Melanocyte of skin (primary cell): ENCODE measurements around the gene HOGA1. TPM values are rescaled to one million over a fixed set of nuclear protein-coding genes. Genes with fewer than 3 reads are reported as not detected.

Experiments
- total RNA-seq, 2 donors: library from RNA; depleted of rRNA; stranded (reverse); fragments of >200 nt; gene quantifications; 2 replicates each; pipeline ENCODE4 v1.2.3, GENCODE V29; 2012

Gene HOGA1
- total RNA-seq, result 1 to 10 TPM; 1.3 to 1.7 TPM

DNA sequence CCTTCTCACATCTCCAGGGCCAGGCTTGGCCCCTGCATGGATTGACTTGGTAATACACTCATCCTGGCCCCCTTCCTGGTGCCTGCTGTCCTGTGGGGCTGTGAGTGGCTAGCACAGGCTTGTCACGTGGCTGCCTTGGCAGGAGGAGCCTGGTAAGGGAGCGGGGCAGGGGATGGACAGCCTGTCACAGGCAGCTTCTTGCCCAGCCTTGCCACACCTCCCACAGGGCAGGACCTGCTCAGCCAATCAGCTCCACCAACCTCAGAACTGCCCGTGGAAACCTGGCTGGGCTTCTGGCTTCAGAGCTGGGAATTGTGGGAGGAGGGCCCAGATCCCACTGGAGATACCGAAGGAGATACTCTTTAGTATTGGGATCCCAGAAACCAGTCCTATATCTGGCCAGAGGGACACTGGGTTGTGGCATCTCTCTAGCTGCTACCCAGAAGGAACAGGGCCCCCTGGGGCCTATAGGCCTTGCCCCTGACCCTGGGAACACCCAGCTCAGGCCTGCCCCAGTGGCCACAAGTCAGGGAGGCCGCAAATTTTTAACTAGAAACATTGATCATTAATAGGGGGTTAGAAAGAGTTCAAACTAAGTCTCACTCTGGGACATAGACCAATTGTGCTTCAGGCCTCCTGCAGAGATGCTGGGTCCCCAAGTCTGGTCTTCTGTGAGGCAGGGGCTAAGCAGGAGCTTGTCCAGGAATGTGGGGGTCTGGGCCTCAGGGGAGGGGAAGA lies at the start of gene HOGA1:
Gene HOGA1, plus strand, starts transcription at position 330 of the 738 bp plus-strand sequence. Its CDS starts 315 bp downstream, at position 645.

DNA sequence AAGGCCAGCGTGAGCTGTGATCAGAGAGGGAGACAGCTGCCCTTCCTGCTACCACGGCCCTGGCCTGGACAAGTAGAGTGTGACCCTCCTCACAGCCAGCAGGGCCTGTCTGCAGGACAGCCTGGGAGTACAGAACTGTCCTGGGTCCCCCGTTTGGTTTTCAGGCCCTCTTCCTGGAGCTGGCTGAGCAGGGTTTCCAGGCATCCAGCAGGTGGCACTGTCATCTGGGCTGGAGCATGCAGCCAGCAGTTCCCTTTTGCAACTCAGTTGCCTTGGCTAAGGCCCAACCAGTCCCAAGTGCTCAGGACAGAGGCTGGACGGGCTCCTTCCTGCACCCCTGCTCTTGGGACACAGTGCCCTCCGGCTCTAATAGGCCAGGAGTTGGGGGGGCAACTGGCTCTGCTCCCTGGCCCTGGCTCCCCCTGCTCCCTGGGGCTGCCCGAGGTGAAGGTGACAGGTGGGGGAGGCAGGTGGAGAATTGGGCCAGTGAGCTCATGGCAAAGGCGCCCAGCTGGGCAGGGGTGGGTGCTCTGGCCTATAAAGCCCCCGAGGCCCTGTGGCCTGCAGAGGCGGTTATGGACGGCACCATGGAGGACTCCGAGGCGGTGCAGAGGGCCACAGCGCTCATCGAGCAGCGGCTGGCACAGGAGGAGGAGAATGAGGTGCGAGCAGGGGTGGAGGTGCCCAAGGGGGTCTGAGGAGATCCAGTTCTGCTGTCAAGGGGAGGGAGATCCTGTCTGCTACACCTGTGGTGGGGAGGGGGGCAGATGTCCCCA lies 11.8 kb upstream of the HOGA1 start, which contains the start of gene ANKRD2:
Gene ANKRD2, plus strand, starts transcription at position 566 of the 776 bp plus-strand sequence. Its CDS starts 10 bp downstream, at position 576.

DNA sequence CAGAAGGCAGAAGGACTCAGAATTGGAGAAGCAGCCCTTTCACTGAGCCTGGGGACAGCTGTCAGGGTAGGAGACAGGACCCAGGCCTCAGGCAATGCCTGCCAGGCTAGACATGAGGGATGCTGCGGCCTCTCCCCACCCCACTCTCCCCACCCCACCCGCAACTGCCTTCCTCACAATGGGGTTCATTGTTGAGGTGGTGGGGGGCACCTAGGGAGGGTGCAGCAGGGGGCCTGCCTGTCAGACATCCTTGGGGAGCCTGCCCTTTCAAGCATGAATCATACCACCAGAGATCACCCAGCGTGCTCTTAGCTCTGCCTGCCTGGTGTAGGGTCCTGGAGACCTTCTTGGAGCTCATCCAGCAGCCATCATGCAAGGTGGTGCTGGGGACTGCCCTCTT lies 5.3 kb downstream of the HOGA1 start, which contains the start of gene C10orf62:
Gene C10orf62, plus strand, starts transcription at position 243 of the 400 bp plus-strand sequence. CDS start 177 bp downstream, outside the sequence.

GRCh38 chr10:97632949-97633884 lies 49.0 kb downstream of the HOGA1 start, which contains the start of gene MORN4:
Gene MORN4 (minus strand): TSS chr10:97633500. CDS start chr10:97619653, 13,847 bp downstream.

DNA sequence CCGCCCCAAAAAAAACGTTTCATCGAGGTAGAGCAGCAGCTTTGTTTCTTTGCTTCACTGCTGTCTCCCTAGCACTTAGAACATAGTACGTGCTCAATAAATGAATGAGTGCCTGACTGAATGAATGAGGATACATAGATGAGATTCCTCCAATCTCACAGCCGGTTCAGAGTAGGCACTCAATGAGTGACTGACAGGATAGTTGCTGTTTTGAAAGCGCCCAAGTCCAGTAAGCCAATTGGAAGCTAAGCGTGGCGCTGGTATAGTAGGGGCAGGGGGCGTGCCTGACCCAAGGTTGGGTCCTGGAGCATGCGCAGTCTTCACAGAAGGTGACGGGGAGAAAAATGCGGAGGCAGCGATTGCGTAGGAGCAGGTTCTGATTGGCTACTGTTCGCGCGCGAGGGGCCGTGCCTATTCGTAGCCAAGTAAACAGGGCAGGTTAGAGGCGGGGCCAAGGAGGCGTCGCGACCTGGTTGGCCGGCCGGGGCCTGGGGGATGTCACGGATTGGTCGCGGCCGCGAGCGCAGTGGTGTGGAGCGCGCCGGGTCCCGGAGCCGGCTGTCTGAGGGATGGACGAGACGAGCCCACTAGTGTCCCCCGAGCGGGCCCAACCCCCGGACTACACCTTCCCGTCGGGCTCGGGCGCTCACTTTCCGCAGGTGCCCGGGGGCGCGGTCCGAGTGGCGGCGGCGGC lies 56.1 kb downstream of the HOGA1 start, which contains the start of gene PI4K2A:
Gene PI4K2A, plus strand, starts transcription at position 498 of the 694 bp plus-strand sequence. Its CDS starts 72 bp downstream, at position 570.

Other genes starting within 250 kb of the HOGA1 start
- 10 to 100 TPM; 11.4 to 12.3 TPM for gene FRAT2, start 249.7 kb upstream of the HOGA1 start, total RNA-seq
- gene RRP12, start 183.0 kb upstream of the HOGA1 start, total RNA-seq, result 10 to 100 TPM; 17.9 to 31.0 TPM
- gene PGAM1, start 158.2 kb upstream of the HOGA1 start, total RNA-seq, result 100 to 1,000 TPM; 376 to 564 TPM
- gene EXOSC1, start 138.4 kb upstream of the HOGA1 start, total RNA-seq, result 10 to 100 TPM; 29.9 to 49.0 TPM
- gene ZDHHC16, start 138.2 kb upstream of the HOGA1 start, total RNA-seq, result 10 to 100 TPM; 48.2 to 77.3 TPM
- 100 to 1,000 TPM in 1 of 2 donors, 10 to 100 TPM in 1; 78.3 to 105 TPM for gene MMS19, start 86.0 kb upstream of the HOGA1 start, total RNA-seq
- 10 to 100 TPM; 34.8 to 44.0 TPM for gene UBTD1, start 85.5 kb upstream of the HOGA1 start, total RNA-seq
- under 1 TPM; under 0.01 to 0.33 TPM for gene ANKRD2, start 11.6 kb upstream of the HOGA1 start, total RNA-seq
- gene C10orf62, start 5.3 kb downstream of the HOGA1 start, total RNA-seq, result not detected
- gene MORN4, start 49.1 kb downstream of the HOGA1 start, total RNA-seq, result 1 to 10 TPM; 4.1 to 4.3 TPM
- 10 to 100 TPM; 18.6 to 23.7 TPM for gene PI4K2A, start 56.3 kb downstream of the HOGA1 start, total RNA-seq
- gene AVPI1, start 102.9 kb downstream of the HOGA1 start, total RNA-seq, result 100 to 1,000 TPM; 198 to 284 TPM
- gene MARVELD1, start 129.3 kb downstream of the HOGA1 start, total RNA-seq, result 10 to 100 TPM; 70.6 to 89.1 TPM
- 10 to 100 TPM; 37.9 to 40.6 TPM for gene ZFYVE27, start 152.7 kb downstream of the HOGA1 start, total RNA-seq
- not detected for gene SFRP5, start 187.6 kb downstream of the HOGA1 start, total RNA-seq